H9 (cell line): ENCODE measurements around the gene KRT71. TPM values are rescaled to one million over a fixed set of nuclear protein-coding genes. Genes with fewer than 3 reads are reported as not detected.

Experiments
- DNase-seq: peaks from one replicate; pipeline ENCODE4 v3.0.0-alpha.2; 2017
- H2AFZ ChIP-seq: one replicate; pipeline ENCODE4 v1.6.1; 2013; ENCODE audit warnings: mild to moderate bottlenecking, low read length, control low read depth, moderate library complexity
- H2AK5ac ChIP-seq: 2 replicates; pipeline ENCODE4 v1.6.1; 2013; ENCODE audit warnings: low read length, control low read depth, mixed read lengths; ENCODE audit not compliant: insufficient read length
- H2BK120ac ChIP-seq: one replicate; pipeline ENCODE4 v1.6.1; 2013; ENCODE audit warnings: low read depth, mild to moderate bottlenecking, low read length, control low read depth, inconsistent platforms; ENCODE audit not compliant: poor library complexity, severe bottlenecking
- H2BK12ac ChIP-seq: 2 replicates; pipeline ENCODE4 v1.6.1; 2013; ENCODE audit warnings: low read length, control low read depth, mixed read lengths, low read depth; ENCODE audit not compliant: insufficient read length
- H2BK15ac ChIP-seq: 2 replicates; pipeline ENCODE4 v1.6.1; 2013; ENCODE audit warnings: low read depth, low read length, control low read depth
- H2BK20ac ChIP-seq: one replicate; pipeline ENCODE4 v1.6.1; 2013; ENCODE audit warnings: low read depth, mild to moderate bottlenecking, low read length, control low read depth, inconsistent platforms; ENCODE audit not compliant: poor library complexity, severe bottlenecking
- H2BK5ac ChIP-seq: 2 replicates; pipeline ENCODE4 v1.6.1; 2013; ENCODE audit warnings: low read length, control low read depth, mixed read lengths; ENCODE audit not compliant: insufficient read length
- H3K14ac ChIP-seq: 2 replicates; pipeline ENCODE4 v1.6.1; 2013; ENCODE audit warnings: low read length, control low read depth; ENCODE audit not compliant: insufficient read depth
- H3K18ac ChIP-seq: 2 replicates; pipeline ENCODE4 v1.6.1; 2013; ENCODE audit warnings: low read depth, mild to moderate bottlenecking, mixed read lengths, low read length, control low read depth; ENCODE audit not compliant: insufficient read length
- H3K23ac ChIP-seq: 2 replicates; pipeline ENCODE4 v1.6.1; 2013; ENCODE audit warnings: low read length, control low read depth, mixed read lengths, low read depth; ENCODE audit not compliant: insufficient read length
- H3K23me2 ChIP-seq: 2 replicates; pipeline ENCODE4 v1.6.1; 2013; ENCODE audit warnings: low read depth, mild to moderate bottlenecking, mixed read lengths, low read length, control low read depth; ENCODE audit not compliant: insufficient read length, poor library complexity, severe bottlenecking
- H3K27ac ChIP-seq: 2 replicates; pipeline ENCODE4 v1.5.1; 2013; ENCODE audit warnings: low read length, control low read depth, mixed read lengths, low read depth; ENCODE audit not compliant: insufficient read length
- H3K27me3 ChIP-seq: 2 replicates; pipeline ENCODE4 v1.6.1; 2013; ENCODE audit warnings: low read length, control low read depth, inconsistent platforms; ENCODE audit not compliant: insufficient read depth
- H3K4ac ChIP-seq: 2 replicates; pipeline ENCODE4 v1.6.1; 2013; ENCODE audit warnings: low read depth, mild to moderate bottlenecking, control low read depth, inconsistent platforms, low read length, moderate library complexity
- H3K4me1 ChIP-seq: 2 replicates; pipeline ENCODE4 v1.6.1; 2013; ENCODE audit warnings: low read length, control low read depth, inconsistent platforms; ENCODE audit not compliant: insufficient read depth
- H3K4me2 ChIP-seq: 2 replicates; pipeline ENCODE4 v1.6.1; 2013; ENCODE audit warnings: low read length, control low read depth, mixed read lengths; ENCODE audit not compliant: insufficient read length, insufficient read depth
- H3K56ac ChIP-seq: 2 replicates; pipeline ENCODE4 v1.6.1; 2013; ENCODE audit warnings: low read depth, mild to moderate bottlenecking, mixed read lengths, low read length, control low read depth; ENCODE audit not compliant: insufficient read length
- H3K79me1 ChIP-seq: 2 replicates; pipeline ENCODE4 v1.6.1; 2013; ENCODE audit warnings: low read depth, mild to moderate bottlenecking, moderate library complexity, low read length, control low read depth, inconsistent platforms; ENCODE audit not compliant: insufficient read depth, poor library complexity, severe bottlenecking
- H3K79me2 ChIP-seq: 2 replicates; pipeline ENCODE4 v1.6.1; 2013; ENCODE audit warnings: low read length, control low read depth, inconsistent platforms; ENCODE audit not compliant: insufficient read depth
- H3K9ac ChIP-seq: 2 replicates; pipeline ENCODE4 v1.6.1; 2013; ENCODE audit warnings: low read length, control low read depth, mixed read lengths; ENCODE audit not compliant: insufficient read length; ENCODE audit errors: extremely low read depth
- H3K9me3 ChIP-seq: one replicate; pipeline ENCODE4 v1.6.1; 2013; ENCODE audit warnings: low read depth, low read length, inconsistent platforms; ENCODE audit not compliant: control insufficient read depth
- H3T11ph ChIP-seq: one replicate; pipeline ENCODE4 v1.6.1; 2013; ENCODE audit warnings: mild to moderate bottlenecking, low read length, control low read depth, inconsistent platforms
- H4K20me1 ChIP-seq: one replicate; pipeline ENCODE4 v1.6.1; 2013; ENCODE audit not compliant: control insufficient read depth, insufficient read length, insufficient read depth
- H4K5ac ChIP-seq: 2 replicates; pipeline ENCODE4 v1.6.1; 2013; ENCODE audit warnings: low read depth, mild to moderate bottlenecking, mixed read lengths, low read length, control low read depth; ENCODE audit not compliant: insufficient read length
- H4K8ac ChIP-seq: replicated peaks from 2 replicates; pipeline ENCODE4 v1.6.1; 2013; ENCODE audit warnings: low read length, control low read depth, mixed read lengths, low read depth; ENCODE audit not compliant: insufficient read length
- H4K91ac ChIP-seq: 2 replicates; pipeline ENCODE4 v1.6.1; 2013; ENCODE audit warnings: low read depth, mild to moderate bottlenecking, moderate library complexity, mixed read lengths, low read length, control low read depth; ENCODE audit not compliant: insufficient read length
- H3K27ac Mint-ChIP-seq, 3 experiments: 2 replicates in 2 of 3; 3 replicates in 1 of 3; pipeline ENCODE4 v1.8.0; 2020 to 2021; ENCODE audit warnings: mixed read lengths in 3 of 3, mild to moderate bottlenecking in 1 of 3, moderate library complexity in 1 of 3
- H3K27me3 Mint-ChIP-seq: 2 replicates; pipeline ENCODE4 v1.8.0; 2021; ENCODE audit warnings: low read depth, mild to moderate bottlenecking, moderate library complexity, mixed read lengths
- H3K36me3 Mint-ChIP-seq, 3 experiments: 2 replicates in 2 of 3; 3 replicates in 1 of 3; pipeline ENCODE4 v1.8.0; 2020 to 2021; ENCODE audit warnings: low read depth in 3 of 3, mixed read lengths in 3 of 3; ENCODE audit not compliant: insufficient read depth in 1 of 3
- H3K4me1 Mint-ChIP-seq, 2 experiments: 2 replicates each; pipeline ENCODE4 v1.8.0; 2020; ENCODE audit warnings: mixed read lengths in 2 of 2
- H3K4me3 Mint-ChIP-seq, 2 experiments: 2 replicates in 1 of 2; 3 replicates in 1 of 2; pipeline ENCODE4 v1.8.0; 2020 to 2021; ENCODE audit warnings: mild to moderate bottlenecking in 2 of 2, mixed read lengths in 2 of 2, moderate library complexity in 1 of 2
- H3K9me3 Mint-ChIP-seq, 2 experiments: 2 replicates in 1 of 2; 3 replicates in 1 of 2; pipeline ENCODE4 v1.8.0; 2020; ENCODE audit warnings: mild to moderate bottlenecking in 2 of 2, mixed read lengths in 2 of 2, moderate library complexity in 1 of 2
- CTCF ChIP-seq: fragments of 200-600 bp; sonication (generic); conservative IDR thresholded peaks from 3 replicates; pipeline ENCODE4 v1.8.0; 2021; ENCODE audit warnings: antibody characterized with exemption, mild to moderate bottlenecking
- total RNA-seq: library from RNA; stranded (reverse); gene quantifications from 2 replicates; pipeline ENCODE4 v1.2.1, GENCODE V29; 2021

Gene KRT71
- total RNA-seq, 1 experiment from 2014 or later: not detected

GRCh38 chr12:52542157-52542556 lies 10.8 kb downstream of the KRT71 start:
- no peak overlapping the region for H3K56ac ChIP-seq
- no peak for DNase-seq
- H3T11ph ChIP-seq: no peak overlapping the region
- no peaks in the 10 kb centered on the region for H3K23me2 ChIP-seq
- H3K23ac ChIP-seq: no peak overlapping the region
- H2AFZ ChIP-seq: no peak overlapping the region
- no peak overlapping the region for H2BK15ac ChIP-seq
- H3K9me3 ChIP-seq: no peaks in the 10 kb centered on the region
- Mint-ChIP-seq H3K4me3 (no peak overlapping the region), H3K4me1 (peaks cover 3 to 6% of the 10 kb centered on the region in 2 experiments; a peak in 3 of 4 replicates), H3K36me3 (no peaks in the 10 kb centered on the region), H3K27me3 (peaks cover 6% of the 10 kb centered on the region; the same call in 1 of the 2 replicates), H3K27ac (no peak overlapping the region), H3K9me3 (no peaks in the 10 kb centered on the region)
- TF ChIP-seq CTCF: no peak
- no peak overlapping the region for H4K8ac ChIP-seq
- no peak overlapping the region for H4K5ac ChIP-seq
- H3K14ac ChIP-seq: no peak overlapping the region
- no peak overlapping the region for H3K9ac ChIP-seq
- no peaks in the 10 kb centered on the region for H3K79me1 ChIP-seq
- H3K4ac ChIP-seq: no peak overlapping the region
- H3K27me3 ChIP-seq: no peaks in the 10 kb centered on the region
- H3K18ac ChIP-seq: no peak overlapping the region
- H2BK20ac ChIP-seq: no peak overlapping the region
- no peaks in the 10 kb centered on the region for H3K4me1 ChIP-seq
- no peaks in the 10 kb centered on the region for H4K20me1 ChIP-seq
- H3K79me2 ChIP-seq: no peaks in the 10 kb centered on the region
- H2BK5ac ChIP-seq: no peak overlapping the region
- no peak overlapping the region for H4K91ac ChIP-seq
- H2AK5ac ChIP-seq: no peak overlapping the region
- H2BK12ac ChIP-seq: no peak overlapping the region
- no peak overlapping the region for H3K27ac ChIP-seq
- no peak overlapping the region for H3K4me2 ChIP-seq
- H2BK120ac ChIP-seq: no peak overlapping the region
